HG03159 (cell line): Measurements from ENCODE around the gene ZNF606.
A peak's percentile ranks its signal among the peaks of the same experiment; 100 is the strongest.

Source experiments
- ATAC-seq: cut with Tn5 transposase; IDR thresholded peaks from one replicate; pipeline ENCODE4 v1.9.1; 2021; ENCODE audit warnings: mild to moderate bottlenecking, moderate library complexity; ENCODE audit not compliant: unreplicated experiment

ZNF606 gene

GRCh38 chr19:58002384-58003173 lies at the start of gene ZNF606:
Gene ZNF606, minus strand, starts transcription at chr19:58002820. Its CDS starts 1,501 bp downstream, at chr19:58001319.
- peak; percentile 96 for ATAC-seq

- no peak for ATAC-seq
Observed at GRCh38 chr19:58052256-58052655, 49.6 kb upstream of the ZNF606 start.

- ATAC-seq: no peak
Observed at GRCh38 chr19:58047672-58048071, 45.1 kb upstream of the ZNF606 start.

GRCh38 chr19:58046856-58047255 lies 44.2 kb upstream of the ZNF606 start:
- ATAC-seq: no peak

- no peak for ATAC-seq
Observed at GRCh38 chr19:58045411-58046050, 42.9 kb upstream of the ZNF606 start.

DNA sequence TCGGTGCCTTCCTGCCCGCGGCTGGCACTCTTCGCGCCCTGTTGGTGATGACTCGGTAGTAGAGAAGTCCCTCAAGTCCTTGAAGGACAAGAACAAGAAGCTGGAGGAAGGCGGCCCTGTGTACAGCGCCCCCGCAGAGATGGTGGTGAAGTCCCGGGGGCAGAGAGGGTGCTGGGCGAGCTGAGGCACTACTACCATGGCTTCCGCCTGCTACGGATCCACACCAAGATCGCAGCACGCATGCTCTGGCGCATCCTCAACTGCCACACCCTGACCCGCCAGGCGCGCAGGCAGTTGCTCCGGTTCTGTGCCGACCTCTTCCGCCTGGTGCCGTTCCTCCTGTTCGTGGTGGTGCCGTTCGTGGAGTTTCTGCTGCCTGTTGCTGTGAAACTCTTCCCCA lies 42.3 kb upstream of the ZNF606 start:
- ATAC-seq: no peak

DNA sequence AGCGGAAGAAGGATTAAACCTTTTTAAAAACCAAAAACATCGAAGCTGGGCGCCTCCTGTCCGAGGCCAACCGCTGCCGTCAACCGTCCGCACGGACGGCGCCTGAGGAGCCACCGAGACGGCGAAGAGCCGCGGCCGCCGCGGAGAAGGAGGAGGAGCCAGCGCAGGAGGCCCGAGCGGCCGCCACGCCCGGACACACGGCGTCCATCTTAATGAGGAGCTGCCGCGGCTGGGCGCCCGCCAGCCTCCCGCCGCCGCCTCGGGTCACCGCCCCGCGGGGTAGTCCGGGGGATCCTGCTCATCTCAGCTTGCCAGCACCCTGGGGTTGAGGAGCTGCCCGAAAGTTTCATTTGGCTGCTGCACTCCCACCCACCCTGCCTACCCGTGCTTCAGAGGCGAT lies 41.8 kb upstream of the ZNF606 start:
- no peak for ATAC-seq

DNA sequence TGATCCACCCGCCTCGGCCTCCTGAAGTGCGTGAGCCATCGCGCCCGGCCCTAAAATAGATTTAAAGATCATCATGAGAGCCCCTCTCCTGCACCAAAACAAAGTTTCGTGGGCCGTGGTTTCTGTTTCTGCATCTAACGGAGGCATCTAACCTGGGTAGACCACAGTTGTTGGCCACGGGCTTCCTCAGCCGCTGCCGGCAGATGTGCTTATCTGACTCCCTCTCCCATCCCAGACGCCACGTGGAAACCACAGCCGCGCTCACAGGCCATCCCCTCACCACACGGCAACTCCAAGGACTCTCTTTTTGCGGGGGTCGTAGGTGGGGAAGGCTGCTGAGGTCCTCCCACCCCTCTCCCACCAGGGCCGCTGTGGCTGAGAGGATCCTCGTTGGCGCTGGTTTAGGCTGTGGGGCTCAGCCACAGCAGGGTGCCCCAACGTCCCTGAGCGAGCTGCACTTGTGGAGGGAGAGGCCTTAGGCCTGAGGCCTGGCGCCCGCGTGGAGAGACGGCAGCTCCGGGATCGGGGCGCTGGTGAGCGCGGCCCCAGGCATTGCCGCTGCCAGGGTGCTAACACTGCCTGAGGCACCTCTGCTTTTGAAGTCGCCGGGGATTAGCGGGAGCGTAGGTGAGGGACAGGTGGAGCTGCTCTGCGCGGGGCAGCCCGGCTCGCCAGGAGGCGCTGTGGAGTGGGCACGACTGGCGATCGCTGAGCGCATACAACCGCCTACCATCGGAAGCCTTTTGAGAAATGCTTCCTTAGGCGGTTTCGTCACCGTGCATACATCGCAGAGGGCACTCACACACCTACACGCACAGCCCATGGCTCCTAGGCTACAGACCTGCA lies 40.1 kb upstream of the ZNF606 start:
- no peak for ATAC-seq

GRCh38 chr19:58040751-58041525 lies 38.3 kb upstream of the ZNF606 start:
- ATAC-seq: no peak

- ATAC-seq: no peak
Observed at GRCh38 chr19:58038688-58039204, 36.1 kb upstream of the ZNF606 start.

DNA sequence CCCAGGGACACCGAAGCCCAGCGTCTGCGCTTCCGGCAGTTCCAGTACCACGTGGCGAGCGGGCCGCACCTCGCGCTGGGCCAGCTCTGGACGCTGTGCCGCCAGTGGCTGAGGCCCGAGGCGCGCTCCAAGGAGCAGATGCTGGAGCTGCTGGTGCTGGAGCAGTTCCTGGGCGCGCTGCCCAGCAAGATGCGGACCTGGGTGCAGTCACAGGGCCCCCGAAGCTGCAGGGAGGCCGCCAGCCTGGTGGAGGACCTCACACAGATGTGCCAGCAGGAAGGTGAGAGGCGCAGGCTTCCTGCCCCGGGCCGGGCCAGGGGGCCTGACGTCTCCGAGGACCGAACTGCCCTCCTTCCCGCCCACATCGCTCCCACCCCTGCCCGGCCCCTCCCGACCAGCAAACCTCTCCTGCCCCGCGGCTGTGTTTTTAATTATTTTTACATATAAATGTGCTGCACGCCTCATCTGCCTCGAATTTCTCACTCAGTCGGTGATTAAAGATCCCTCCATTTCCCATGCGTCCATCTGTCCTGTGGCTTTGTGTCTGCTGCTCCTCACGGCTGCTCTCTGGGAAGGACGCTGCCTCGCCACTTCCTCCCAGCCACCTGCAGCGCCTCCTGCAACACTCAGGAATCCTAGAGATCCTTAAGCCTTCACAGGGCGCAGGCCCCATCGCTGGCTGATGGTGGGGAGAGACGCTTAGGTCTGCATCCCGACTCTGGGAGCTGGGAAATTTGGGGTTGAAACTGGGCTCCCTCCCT lies 35.5 kb upstream of the ZNF606 start:
- no peak for ATAC-seq

- ATAC-seq: no peak
Observed at GRCh38 chr19:58035863-58036262, 33.2 kb upstream of the ZNF606 start.

DNA sequence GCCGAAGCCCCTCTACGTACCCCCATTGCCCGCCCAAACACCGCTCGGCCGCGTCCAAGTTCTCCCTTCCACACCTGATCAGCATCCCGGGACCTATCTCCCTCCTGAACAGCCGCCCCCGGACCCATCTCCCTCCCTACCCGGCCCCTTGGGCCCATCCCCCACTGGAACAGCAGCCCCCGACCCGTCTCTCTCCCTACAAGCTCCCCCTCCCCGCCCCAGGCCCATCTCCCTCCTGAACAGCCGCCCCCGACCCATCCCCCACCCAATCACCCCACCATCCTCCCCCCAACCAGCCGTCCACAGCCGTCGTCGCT lies 31.8 kb upstream of the ZNF606 start:
- no peak for ATAC-seq

- ATAC-seq: no peak
Observed at GRCh38 chr19:58033741-58034476, 31.3 kb upstream of the ZNF606 start, which contains the start of gene ZSCAN1. Gene ZSCAN1, plus strand, starts transcription at chr19:58034025. Its CDS starts 3,812 bp downstream, at chr19:58037837.

- no peak for ATAC-seq
Observed at GRCh38 chr19:58024661-58025060, 22.0 kb upstream of the ZNF606 start.

DNA sequence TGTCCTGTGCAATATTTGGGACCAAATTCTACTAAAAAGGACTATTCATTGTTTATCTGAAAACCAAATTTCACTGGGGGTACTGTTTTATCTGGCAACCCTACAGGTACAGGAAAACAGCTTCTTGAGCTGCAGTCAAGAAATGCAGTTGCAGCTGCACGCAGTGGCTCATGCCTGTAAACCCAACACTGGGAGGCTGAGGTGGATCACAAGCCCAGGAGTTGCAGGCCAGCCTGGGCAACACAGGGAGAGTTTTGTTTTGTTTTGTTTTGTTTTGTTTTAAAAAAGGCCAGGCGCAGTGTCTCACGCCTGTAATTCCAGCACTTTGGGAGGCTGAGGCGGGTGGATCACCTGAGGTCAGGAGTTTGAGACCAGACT lies 19.7 kb upstream of the ZNF606 start:
- ATAC-seq: no peak

- no peak for ATAC-seq
Observed at GRCh38 chr19:58021541-58022282, 19.1 kb upstream of the ZNF606 start.

DNA sequence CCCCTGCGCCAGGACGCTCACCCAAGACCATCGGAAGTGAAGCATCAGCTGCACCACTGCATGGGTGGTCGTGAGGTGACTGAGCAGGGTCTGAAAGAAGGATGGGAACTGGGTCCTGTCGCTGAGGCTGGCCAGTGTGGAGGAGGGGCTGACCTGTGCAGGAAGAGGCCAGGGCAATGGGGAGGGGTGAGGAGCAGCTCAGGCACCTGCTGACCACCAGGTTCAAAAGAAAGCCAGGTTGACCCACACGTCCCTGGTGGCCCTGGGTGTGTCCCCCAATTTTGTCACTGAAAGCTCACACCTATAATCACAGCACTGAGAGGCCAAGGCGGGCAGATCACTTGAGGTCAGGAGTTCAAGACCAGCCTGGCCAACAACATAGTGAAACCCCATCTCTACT lies 17.5 kb upstream of the ZNF606 start:
- ATAC-seq: no peak

- no peak for ATAC-seq
Observed at GRCh38 chr19:58014141-58014540, 11.5 kb upstream of the ZNF606 start.
